ENCODE measurements around the gene SV2C. TPM values are rescaled to one million over a fixed set of nuclear protein-coding genes. Genes with fewer than 3 reads are reported as not detected.

The SV2C gene
- total RNA-seq, 1 experiment from 2014 or later: 0.09 TPM

DNA sequence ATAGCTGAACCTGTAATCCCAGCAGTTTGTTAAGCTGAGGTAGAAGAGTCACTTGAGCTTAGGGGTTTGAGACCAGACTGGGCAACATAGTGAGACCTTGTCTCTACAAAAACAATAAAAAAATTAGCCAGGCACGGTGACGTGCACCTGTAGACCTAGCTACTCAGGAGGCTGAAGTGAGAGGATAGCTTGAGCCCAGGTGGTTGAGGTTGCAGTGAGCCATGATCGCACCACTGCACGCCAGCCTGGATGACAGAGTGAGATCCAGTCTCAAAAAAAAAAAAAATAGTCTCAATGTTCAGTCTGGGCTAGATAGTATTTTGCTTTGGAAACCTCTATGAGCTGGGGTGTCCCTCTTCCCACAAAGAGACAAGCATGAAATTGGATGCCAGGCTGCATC, 268.0 kb downstream of the SV2C start (continued):
- TF ChIP-seq, protein P1, sequence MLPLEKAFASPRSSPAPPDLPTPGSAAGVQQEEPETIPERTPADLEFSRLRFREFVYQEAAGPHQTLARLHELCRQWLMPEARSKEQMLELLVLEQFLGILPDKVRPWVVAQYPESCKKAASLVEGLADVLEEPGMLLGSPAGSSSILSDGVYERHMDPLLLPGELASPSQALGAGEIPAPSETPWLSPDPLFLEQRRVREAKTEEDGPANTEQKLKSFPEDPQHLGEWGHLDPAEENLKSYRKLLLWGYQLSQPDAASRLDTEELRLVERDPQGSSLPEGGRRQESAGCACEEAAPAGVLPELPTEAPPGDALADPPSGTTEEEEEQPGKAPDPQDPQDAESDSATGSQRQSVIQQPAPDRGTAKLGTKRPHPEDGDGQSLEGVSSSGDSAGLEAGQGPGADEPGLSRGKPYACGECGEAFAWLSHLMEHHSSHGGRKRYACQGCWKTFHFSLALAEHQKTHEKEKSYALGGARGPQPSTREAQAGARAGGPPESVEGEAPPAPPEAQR (CRISPR knock-in tag; IDR thresholded peaks at IDR 0.05): no peak
- TF ChIP-seq, protein P2, sequence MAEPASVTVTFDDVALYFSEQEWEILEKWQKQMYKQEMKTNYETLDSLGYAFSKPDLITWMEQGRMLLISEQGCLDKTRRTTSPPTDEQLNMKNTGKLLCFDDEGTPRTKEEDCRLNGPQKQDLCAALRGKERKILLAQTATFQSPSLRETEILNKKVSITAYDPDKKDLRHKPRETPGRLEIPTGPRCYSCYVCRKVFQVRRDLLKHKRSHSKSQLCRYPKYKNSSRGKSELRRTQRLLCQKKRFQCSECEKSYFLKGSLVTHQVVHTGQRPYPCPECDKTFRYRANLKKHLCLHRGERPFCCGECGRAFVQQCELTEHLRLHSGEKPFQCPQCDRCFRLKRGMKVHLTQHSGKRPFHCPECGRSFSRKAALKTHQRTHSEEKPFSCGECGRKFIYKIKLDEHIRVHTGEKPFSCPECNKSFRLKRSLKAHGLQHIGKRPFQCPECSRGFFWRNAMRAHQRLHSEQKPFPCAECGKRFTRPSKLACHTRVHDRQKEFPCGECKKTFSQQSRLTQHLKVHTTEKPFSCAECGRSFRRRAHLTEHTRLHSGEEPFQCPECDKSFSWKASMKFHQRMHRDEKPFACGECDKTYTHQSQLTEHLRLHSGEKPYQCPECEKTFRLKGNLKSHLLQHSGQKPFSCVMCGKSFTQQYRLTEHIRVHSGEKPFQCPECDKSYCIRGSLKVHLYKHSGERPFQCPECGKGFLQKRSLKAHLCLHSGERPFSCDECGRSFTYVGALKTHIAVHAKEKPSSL (CRISPR knock-in tag; conservative IDR thresholded peaks at IDR 0.05): no peak
- TF ChIP-seq, protein P3, sequence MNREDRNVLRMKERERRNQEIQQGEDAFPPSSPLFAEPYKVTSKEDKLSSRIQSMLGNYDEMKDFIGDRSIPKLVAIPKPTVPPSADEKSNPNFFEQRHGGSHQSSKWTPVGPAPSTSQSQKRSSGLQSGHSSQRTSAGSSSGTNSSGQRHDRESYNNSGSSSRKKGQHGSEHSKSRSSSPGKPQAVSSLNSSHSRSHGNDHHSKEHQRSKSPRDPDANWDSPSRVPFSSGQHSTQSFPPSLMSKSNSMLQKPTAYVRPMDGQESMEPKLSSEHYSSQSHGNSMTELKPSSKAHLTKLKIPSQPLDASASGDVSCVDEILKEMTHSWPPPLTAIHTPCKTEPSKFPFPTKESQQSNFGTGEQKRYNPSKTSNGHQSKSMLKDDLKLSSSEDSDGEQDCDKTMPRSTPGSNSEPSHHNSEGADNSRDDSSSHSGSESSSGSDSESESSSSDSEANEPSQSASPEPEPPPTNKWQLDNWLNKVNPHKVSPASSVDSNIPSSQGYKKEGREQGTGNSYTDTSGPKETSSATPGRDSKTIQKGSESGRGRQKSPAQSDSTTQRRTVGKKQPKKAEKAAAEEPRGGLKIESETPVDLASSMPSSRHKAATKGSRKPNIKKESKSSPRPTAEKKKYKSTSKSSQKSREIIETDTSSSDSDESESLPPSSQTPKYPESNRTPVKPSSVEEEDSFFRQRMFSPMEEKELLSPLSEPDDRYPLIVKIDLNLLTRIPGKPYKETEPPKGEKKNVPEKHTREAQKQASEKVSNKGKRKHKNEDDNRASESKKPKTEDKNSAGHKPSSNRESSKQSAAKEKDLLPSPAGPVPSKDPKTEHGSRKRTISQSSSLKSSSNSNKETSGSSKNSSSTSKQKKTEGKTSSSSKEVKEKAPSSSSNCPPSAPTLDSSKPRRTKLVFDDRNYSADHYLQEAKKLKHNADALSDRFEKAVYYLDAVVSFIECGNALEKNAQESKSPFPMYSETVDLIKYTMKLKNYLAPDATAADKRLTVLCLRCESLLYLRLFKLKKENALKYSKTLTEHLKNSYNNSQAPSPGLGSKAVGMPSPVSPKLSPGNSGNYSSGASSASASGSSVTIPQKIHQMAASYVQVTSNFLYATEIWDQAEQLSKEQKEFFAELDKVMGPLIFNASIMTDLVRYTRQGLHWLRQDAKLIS (CRISPR knock-in tag; IDR thresholded peaks at IDR 0.05; ENCODE audit: borderline replicate concordance): no peak
- TF ChIP-seq ZNF121 (CRISPR knock-in tag; IDR thresholded peaks at IDR 0.05) (no peak), EMX1 (CRISPR knock-in tag; IDR thresholded peaks at IDR 0.05) (no peak), ZNF219 (CRISPR knock-in tag; IDR thresholded peaks at IDR 0.05; ENCODE audit: borderline replicate concordance) (no peak)
- TF ChIP-seq, protein P4, sequence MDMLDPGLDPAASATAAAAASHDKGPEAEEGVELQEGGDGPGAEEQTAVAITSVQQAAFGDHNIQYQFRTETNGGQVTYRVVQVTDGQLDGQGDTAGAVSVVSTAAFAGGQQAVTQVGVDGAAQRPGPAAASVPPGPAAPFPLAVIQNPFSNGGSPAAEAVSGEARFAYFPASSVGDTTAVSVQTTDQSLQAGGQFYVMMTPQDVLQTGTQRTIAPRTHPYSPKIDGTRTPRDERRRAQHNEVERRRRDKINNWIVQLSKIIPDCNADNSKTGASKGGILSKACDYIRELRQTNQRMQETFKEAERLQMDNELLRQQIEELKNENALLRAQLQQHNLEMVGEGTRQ (CRISPR knock-in tag; IDR thresholded peaks at IDR 0.05): no peak

DNA sequence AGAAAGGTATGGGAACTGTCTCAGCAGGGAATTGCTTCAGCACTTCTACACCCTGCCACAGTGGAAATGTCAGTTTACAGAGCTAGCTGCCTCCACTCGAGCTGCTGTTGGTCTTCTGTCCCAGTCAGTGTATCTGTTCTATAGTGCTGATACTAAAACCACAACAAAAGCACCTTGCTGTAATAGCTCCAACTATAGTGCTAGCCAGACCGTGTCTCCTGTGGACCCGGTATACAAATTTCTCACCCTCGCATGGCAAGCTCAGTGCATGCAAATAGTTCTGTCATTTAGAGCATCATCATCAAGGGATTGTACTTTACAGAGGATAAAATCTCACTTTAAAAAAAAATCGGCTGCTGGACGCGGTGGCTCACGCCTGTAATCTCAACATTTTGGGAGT, 268.4 kb downstream of the SV2C start:
- H3K36me3 Mint-ChIP-seq: no peaks in the 10 kb centered on the region
- DNase-seq (ENCODE audit: low spot score) (no peak), ATAC-seq (no peak)
- TF ChIP-seq GRHL2 (CRISPR knock-in tag; IDR thresholded peaks at IDR 0.05; ENCODE audit: insufficient replicate concordance, severe bottlenecking) (no peak), MXD4 (CRISPR knock-in tag; IDR thresholded peaks at IDR 0.05; ENCODE audit: borderline replicate concordance) (no peak), GTF2I (CRISPR knock-in tag; conservative IDR thresholded peaks at IDR 0.05) (no peak), RORB (CRISPR knock-in tag; IDR thresholded peaks at IDR 0.05) (no peak), KAT7 (CRISPR knock-in tag; IDR thresholded peaks at IDR 0.05; ENCODE audit: borderline replicate concordance) (no peak), ZNF121 (CRISPR knock-in tag; IDR thresholded peaks at IDR 0.05) (no peak), NFE2L1 (CRISPR knock-in tag; IDR thresholded peaks at IDR 0.05) (no peak), NR3C1 (CRISPR knock-in tag; conservative IDR thresholded peaks at IDR 0.05; ENCODE audit: low read depth) (no peak), HMGA2 (CRISPR knock-in tag; IDR thresholded peaks at IDR 0.05) (no peak), ATF1 (CRISPR knock-in tag; IDR thresholded peaks at IDR 0.05) (no peak), ESRRA (CRISPR knock-in tag; IDR thresholded peaks at IDR 0.05; ENCODE audit: borderline replicate concordance) (no peak)
- TF ChIP-seq, protein P5, sequence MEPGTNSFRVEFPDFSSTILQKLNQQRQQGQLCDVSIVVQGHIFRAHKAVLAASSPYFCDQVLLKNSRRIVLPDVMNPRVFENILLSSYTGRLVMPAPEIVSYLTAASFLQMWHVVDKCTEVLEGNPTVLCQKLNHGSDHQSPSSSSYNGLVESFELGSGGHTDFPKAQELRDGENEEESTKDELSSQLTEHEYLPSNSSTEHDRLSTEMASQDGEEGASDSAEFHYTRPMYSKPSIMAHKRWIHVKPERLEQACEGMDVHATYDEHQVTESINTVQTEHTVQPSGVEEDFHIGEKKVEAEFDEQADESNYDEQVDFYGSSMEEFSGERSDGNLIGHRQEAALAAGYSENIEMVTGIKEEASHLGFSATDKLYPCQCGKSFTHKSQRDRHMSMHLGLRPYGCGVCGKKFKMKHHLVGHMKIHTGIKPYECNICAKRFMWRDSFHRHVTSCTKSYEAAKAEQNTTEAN (CRISPR knock-in tag; IDR thresholded peaks at IDR 0.05): no peak
- TF ChIP-seq, protein P6, sequence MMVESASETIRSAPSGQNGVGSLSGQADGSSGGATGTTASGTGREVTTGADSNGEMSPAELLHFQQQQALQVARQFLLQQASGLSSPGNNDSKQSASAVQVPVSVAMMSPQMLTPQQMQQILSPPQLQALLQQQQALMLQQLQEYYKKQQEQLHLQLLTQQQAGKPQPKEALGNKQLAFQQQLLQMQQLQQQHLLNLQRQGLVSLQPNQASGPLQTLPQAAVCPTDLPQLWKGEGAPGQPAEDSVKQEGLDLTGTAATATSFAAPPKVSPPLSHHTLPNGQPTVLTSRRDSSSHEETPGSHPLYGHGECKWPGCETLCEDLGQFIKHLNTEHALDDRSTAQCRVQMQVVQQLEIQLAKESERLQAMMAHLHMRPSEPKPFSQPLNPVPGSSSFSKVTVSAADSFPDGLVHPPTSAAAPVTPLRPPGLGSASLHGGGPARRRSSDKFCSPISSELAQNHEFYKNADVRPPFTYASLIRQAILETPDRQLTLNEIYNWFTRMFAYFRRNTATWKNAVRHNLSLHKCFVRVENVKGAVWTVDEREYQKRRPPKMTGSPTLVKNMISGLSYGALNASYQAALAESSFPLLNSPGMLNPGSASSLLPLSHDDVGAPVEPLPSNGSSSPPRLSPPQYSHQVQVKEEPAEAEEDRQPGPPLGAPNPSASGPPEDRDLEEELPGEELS (CRISPR knock-in tag; IDR thresholded peaks at IDR 0.05): no peak
- TF ChIP-seq, protein P7, sequence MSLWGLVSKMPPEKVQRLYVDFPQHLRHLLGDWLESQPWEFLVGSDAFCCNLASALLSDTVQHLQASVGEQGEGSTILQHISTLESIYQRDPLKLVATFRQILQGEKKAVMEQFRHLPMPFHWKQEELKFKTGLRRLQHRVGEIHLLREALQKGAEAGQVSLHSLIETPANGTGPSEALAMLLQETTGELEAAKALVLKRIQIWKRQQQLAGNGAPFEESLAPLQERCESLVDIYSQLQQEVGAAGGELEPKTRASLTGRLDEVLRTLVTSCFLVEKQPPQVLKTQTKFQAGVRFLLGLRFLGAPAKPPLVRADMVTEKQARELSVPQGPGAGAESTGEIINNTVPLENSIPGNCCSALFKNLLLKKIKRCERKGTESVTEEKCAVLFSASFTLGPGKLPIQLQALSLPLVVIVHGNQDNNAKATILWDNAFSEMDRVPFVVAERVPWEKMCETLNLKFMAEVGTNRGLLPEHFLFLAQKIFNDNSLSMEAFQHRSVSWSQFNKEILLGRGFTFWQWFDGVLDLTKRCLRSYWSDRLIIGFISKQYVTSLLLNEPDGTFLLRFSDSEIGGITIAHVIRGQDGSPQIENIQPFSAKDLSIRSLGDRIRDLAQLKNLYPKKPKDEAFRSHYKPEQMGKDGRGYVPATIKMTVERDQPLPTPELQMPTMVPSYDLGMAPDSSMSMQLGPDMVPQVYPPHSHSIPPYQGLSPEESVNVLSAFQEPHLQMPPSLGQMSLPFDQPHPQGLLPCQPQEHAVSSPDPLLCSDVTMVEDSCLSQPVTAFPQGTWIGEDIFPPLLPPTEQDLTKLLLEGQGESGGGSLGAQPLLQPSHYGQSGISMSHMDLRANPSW (CRISPR knock-in tag; conservative IDR thresholded peaks at IDR 0.05; ENCODE audit: low read depth): no peak
- TF ChIP-seq, protein P8, sequence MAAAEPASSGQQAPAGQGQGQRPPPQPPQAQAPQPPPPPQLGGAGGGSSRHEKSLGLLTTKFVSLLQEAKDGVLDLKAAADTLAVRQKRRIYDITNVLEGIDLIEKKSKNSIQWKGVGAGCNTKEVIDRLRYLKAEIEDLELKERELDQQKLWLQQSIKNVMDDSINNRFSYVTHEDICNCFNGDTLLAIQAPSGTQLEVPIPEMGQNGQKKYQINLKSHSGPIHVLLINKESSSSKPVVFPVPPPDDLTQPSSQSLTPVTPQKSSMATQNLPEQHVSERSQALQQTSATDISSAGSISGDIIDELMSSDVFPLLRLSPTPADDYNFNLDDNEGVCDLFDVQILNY (CRISPR knock-in tag; IDR thresholded peaks at IDR 0.05): no peak
- H3K27me3 Mint-ChIP-seq (ENCODE audit: low read depth): no peaks in the 10 kb centered on the region
- no peaks in the 10 kb centered on the region for H3K9me3 Mint-ChIP-seq
- ChIA-PET POLR2A (no interaction called here), CTCF (interaction anchor here (1.7 to 2.3 kb wide), 2 partner anchors 14 to 52 kb away, joined by 5 to 8 read pairs; no protein-coding TSS in a partner anchor)
- no peak overlapping the region for H3K27ac Mint-ChIP-seq
- H3K4me3 Mint-ChIP-seq: no peak overlapping the region
- peaks cover 16% of the 10 kb centered on the region for H3K4me1 Mint-ChIP-seq
